Activated CD8-positive, alpha-beta memory T cell treated with anti-CD3 and anti-CD28 coated beads, Interleukin-2, amount 10 ng/mL, durations not matched to agents 7 days and 5 days (primary cell): Measurements from ENCODE around the gene ZC3H7B. TPM values are rescaled to one million over a fixed set of nuclear protein-coding genes. Genes with fewer than 3 reads are reported as not detected.

Experiments used
- ATAC-seq: fragments of 150-1000 bp; cut with Tn5 transposase; one replicate; pipeline ENCODE4 v1.10.0; 2021; ENCODE audit warnings: moderate library complexity
- CTCF ChIA-PET: fragments of 350-600 bp; sonication (Branson Sonifier 250); formaldehyde crosslinking; loops from one replicate; lab custom pipeline; 2021; ENCODE audit warnings: antibody characterized with exemption; lab: Charles Lee
- DNase-seq: peaks from one replicate; pipeline ENCODE4 v3.0.0-alpha.2; 2020
- H3K27ac Mint-ChIP-seq: one replicate; pipeline ENCODE4 v1.8.0; 2021; ENCODE audit warnings: mild to moderate bottlenecking, mixed read lengths
- H3K27me3 Mint-ChIP-seq: one replicate; pipeline ENCODE4 v1.8.0; 2021; ENCODE audit warnings: mixed read lengths
- H3K36me3 Mint-ChIP-seq: one replicate; pipeline ENCODE4 v1.8.0; 2021; ENCODE audit warnings: mild to moderate bottlenecking, mixed read lengths
- H3K4me1 Mint-ChIP-seq: one replicate; pipeline ENCODE4 v1.8.0; 2021; ENCODE audit warnings: mixed read lengths
- H3K4me3 Mint-ChIP-seq: one replicate; pipeline ENCODE4 v1.8.0; 2021; ENCODE audit warnings: mild to moderate bottlenecking, moderate library complexity, mixed read lengths
- H3K9me3 Mint-ChIP-seq: one replicate; pipeline ENCODE4 v1.8.0; 2022; ENCODE audit warnings: low read depth, mixed read lengths
- total RNA-seq, 2 experiments: library from RNA; stranded (reverse); gene quantifications; one replicate each; pipeline ENCODE4 v1.2.3, GENCODE V29; 2021

ZC3H7B gene
- total RNA-seq, 2 experiments from 2014 or later = 56.3 to 62.4 TPM

GRCh38 chr22:41356430-41357028, 55.2 kb downstream of the ZC3H7B start:
- ATAC-seq (no peak), DNase-seq (no peak)
- no peaks in the 10 kb centered on the region for H3K27me3 Mint-ChIP-seq
- H3K4me3 Mint-ChIP-seq = no peak overlapping the region
- H3K36me3 Mint-ChIP-seq = peaks cover 4% of the 10 kb centered on the region
- no peaks in the 10 kb centered on the region for H3K9me3 Mint-ChIP-seq
- H3K27ac Mint-ChIP-seq = no peak overlapping the region
- H3K4me1 Mint-ChIP-seq = no peaks in the 10 kb centered on the region
- CTCF ChIA-PET = no interaction called here

GRCh38 chr22:41357191-41357590, 55.9 kb downstream of the ZC3H7B start:
- no peak for DNase-seq
- Mint-ChIP-seq H3K27me3 (no peaks in the 10 kb centered on the region), H3K4me3 (no peak overlapping the region), H3K27ac (no peak overlapping the region), H3K36me3 (peaks cover 2% of the 10 kb centered on the region), H3K9me3 (no peaks in the 10 kb centered on the region), H3K4me1 (no peaks in the 10 kb centered on the region)
- CTCF ChIA-PET = no interaction called here
- no peak for ATAC-seq

- no peaks in the 10 kb centered on the region for H3K4me1 Mint-ChIP-seq
- no peaks in the 10 kb centered on the region for H3K27me3 Mint-ChIP-seq
- CTCF ChIA-PET = no interaction called here
- H3K4me3 Mint-ChIP-seq = no peak overlapping the region
- H3K9me3 Mint-ChIP-seq = no peaks in the 10 kb centered on the region
- no peaks in the 10 kb centered on the region for H3K36me3 Mint-ChIP-seq
- ATAC-seq (no peak), DNase-seq (no peak)
- H3K27ac Mint-ChIP-seq = no peak overlapping the region
These were observed 57.6 kb downstream of the ZC3H7B start for GRCh38 chr22:41358927-41359326.

- CTCF ChIA-PET = no interaction called here
- ATAC-seq (no peak), DNase-seq (no peak)
- Mint-ChIP-seq H3K4me3 (no peak overlapping the region), H3K9me3 (no peaks in the 10 kb centered on the region), H3K4me1 (no peaks in the 10 kb centered on the region), H3K27ac (no peak overlapping the region), H3K27me3 (no peaks in the 10 kb centered on the region), H3K36me3 (no peaks in the 10 kb centered on the region)
These were observed 58.1 kb downstream of the ZC3H7B start for GRCh38 chr22:41359376-41359775.

- H3K27ac Mint-ChIP-seq = no peak overlapping the region
- no peaks in the 10 kb centered on the region for H3K27me3 Mint-ChIP-seq
- CTCF ChIA-PET = no interaction called here
These were observed 58.8 kb downstream of the ZC3H7B start for GRCh38 chr22:41360126-41360525.

GRCh38 chr22:41361716-41362310, 60.5 kb downstream of the ZC3H7B start:
- CTCF ChIA-PET = no interaction called here
- Mint-ChIP-seq H3K9me3 (no peaks in the 10 kb centered on the region), H3K4me1 (no peaks in the 10 kb centered on the region), H3K36me3 (no peaks in the 10 kb centered on the region), H3K4me3 (no peak overlapping the region), H3K27ac (no peak overlapping the region), H3K27me3 (peaks cover 7% of the 10 kb centered on the region)
- ATAC-seq (no peak), DNase-seq (no peak)

More at GRCh38 chr22:41360126-41360525, 58.8 kb downstream of the ZC3H7B start:
- Mint-ChIP-seq H3K9me3 (no peaks in the 10 kb centered on the region), H3K4me3 (no peak overlapping the region), H3K4me1 (no peaks in the 10 kb centered on the region), H3K36me3 (no peaks in the 10 kb centered on the region)
- no peak for ATAC-seq
- no peak for DNase-seq

- CTCF ChIA-PET = no interaction called here
- ATAC-seq (no peak), DNase-seq (no peak)
- Mint-ChIP-seq H3K36me3 (no peaks in the 10 kb centered on the region), H3K9me3 (no peaks in the 10 kb centered on the region), H3K4me3 (no peak overlapping the region), H3K27ac (no peak overlapping the region), H3K27me3 (peaks cover 10% of the 10 kb centered on the region), H3K4me1 (no peaks in the 10 kb centered on the region)
These were observed 61.3 kb downstream of the ZC3H7B start for GRCh38 chr22:41362615-41363014.

GRCh38 chr22:41364233-41364632, 62.9 kb downstream of the ZC3H7B start:
- Mint-ChIP-seq H3K36me3 (no peaks in the 10 kb centered on the region), H3K4me3 (no peak overlapping the region), H3K27ac (no peak overlapping the region), H3K27me3 (peaks cover 14% of the 10 kb centered on the region), H3K4me1 (no peaks in the 10 kb centered on the region), H3K9me3 (no peaks in the 10 kb centered on the region)
- ATAC-seq = no peak
- no peak for DNase-seq
- CTCF ChIA-PET = interaction anchor here (0.7 kb wide), 1 partner anchor 838 kb away, joined by 3 read pairs; no protein-coding TSS in a partner anchor

- Mint-ChIP-seq H3K4me3 (no peak overlapping the region), H3K27ac (no peak overlapping the region), H3K4me1 (no peaks in the 10 kb centered on the region), H3K27me3 (peaks cover 19% of the 10 kb centered on the region), H3K9me3 (no peaks in the 10 kb centered on the region), H3K36me3 (no peaks in the 10 kb centered on the region)
- no peak for DNase-seq
- ATAC-seq = no peak
- CTCF ChIA-PET = no interaction called here
These were observed 63.6 kb downstream of the ZC3H7B start for GRCh38 chr22:41364955-41365354.

- H3K9me3 Mint-ChIP-seq = no peaks in the 10 kb centered on the region
- H3K36me3 Mint-ChIP-seq = no peaks in the 10 kb centered on the region
- no peak overlapping the region for H3K4me3 Mint-ChIP-seq
- CTCF ChIA-PET = no interaction called here
- no peak for ATAC-seq
- no peak for DNase-seq
- H3K27ac Mint-ChIP-seq = no peak overlapping the region
- peaks cover 20% of the 10 kb centered on the region for H3K27me3 Mint-ChIP-seq
- H3K4me1 Mint-ChIP-seq = no peaks in the 10 kb centered on the region
These were observed 64.1 kb downstream of the ZC3H7B start for GRCh38 chr22:41365425-41365824.

GRCh38 chr22:41366323-41367029, 65.2 kb downstream of the ZC3H7B start:
- CTCF ChIA-PET = interaction anchor here (1.3 kb wide), 1 partner anchor 129 kb away, joined by 4 read pairs; no protein-coding TSS in a partner anchor
- no peak for ATAC-seq
- H3K4me3 Mint-ChIP-seq = no peak overlapping the region
- no peak for DNase-seq
- H3K4me1 Mint-ChIP-seq = no peaks in the 10 kb centered on the region
- H3K9me3 Mint-ChIP-seq = no peaks in the 10 kb centered on the region
- peaks cover 24% of the 10 kb centered on the region for H3K27me3 Mint-ChIP-seq
- no peak overlapping the region for H3K27ac Mint-ChIP-seq
- H3K36me3 Mint-ChIP-seq = no peaks in the 10 kb centered on the region

GRCh38 chr22:41367039-41367679, 65.8 kb downstream of the ZC3H7B start:
- CTCF ChIA-PET = interaction anchor here (1.3 kb wide), 1 partner anchor 130 kb away, joined by 4 read pairs; no protein-coding TSS in a partner anchor
- Mint-ChIP-seq H3K27ac (no peak overlapping the region), H3K4me1 (no peaks in the 10 kb centered on the region), H3K36me3 (no peaks in the 10 kb centered on the region), H3K27me3 (peaks cover 24% of the 10 kb centered on the region), H3K4me3 (no peak overlapping the region), H3K9me3 (no peaks in the 10 kb centered on the region)
- DNase-seq (no peak), ATAC-seq (peak; percentile 43)

- DNase-seq (no peak), ATAC-seq (no peak)
- Mint-ChIP-seq H3K36me3 (no peaks in the 10 kb centered on the region), H3K9me3 (no peaks in the 10 kb centered on the region), H3K4me3 (no peak overlapping the region), H3K4me1 (no peaks in the 10 kb centered on the region), H3K27me3 (peaks cover 24% of the 10 kb centered on the region), H3K27ac (no peak overlapping the region)
- CTCF ChIA-PET = interaction anchor here (1.3 to 1.6 kb wide), 2 partner anchors 24 to 131 kb away, joined by 3 to 4 read pairs; no protein-coding TSS in a partner anchor
These were observed 66.6 kb downstream of the ZC3H7B start for GRCh38 chr22:41367680-41368542.
